GM21528 (cell line): ENCODE results near the gene NR4A1.
A peak's percentile ranks its signal among the peaks of the same experiment; 100 is the strongest.

ENCODE experiments used
- ATAC-seq: cut with Tn5 transposase; IDR thresholded peaks from one replicate; pipeline ENCODE4 v1.9.1; 2021; ENCODE audit warnings: mild to moderate bottlenecking, moderate library complexity; ENCODE audit not compliant: unreplicated experiment, low FRiP score

NR4A1 gene

DNA sequence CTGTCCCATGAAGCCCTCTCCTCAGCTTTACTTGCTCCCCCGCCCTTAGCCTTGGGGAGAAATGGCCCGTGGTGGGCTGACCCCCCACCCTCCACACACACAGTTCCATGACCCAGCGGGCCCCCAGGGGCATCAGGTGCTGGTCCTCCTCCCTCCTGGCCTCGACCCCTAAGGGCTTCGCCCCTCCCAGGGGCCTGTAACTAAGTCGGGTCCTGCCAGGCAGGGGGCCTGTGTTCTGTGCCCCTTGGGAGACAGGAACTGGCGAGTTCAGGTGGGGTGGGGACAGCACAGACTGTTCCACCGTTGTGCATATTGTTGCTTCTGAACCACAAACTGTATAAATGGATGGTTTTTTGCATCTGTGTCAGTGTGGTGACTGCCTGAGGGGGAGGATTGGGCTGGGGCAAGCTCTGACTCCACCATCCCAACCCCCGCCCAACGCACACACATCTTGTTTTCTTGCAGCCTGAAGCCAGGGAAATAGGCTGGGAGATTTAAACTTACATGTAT, 35.7 kb upstream of the NR4A1 start:
- no peak for ATAC-seq

DNA sequence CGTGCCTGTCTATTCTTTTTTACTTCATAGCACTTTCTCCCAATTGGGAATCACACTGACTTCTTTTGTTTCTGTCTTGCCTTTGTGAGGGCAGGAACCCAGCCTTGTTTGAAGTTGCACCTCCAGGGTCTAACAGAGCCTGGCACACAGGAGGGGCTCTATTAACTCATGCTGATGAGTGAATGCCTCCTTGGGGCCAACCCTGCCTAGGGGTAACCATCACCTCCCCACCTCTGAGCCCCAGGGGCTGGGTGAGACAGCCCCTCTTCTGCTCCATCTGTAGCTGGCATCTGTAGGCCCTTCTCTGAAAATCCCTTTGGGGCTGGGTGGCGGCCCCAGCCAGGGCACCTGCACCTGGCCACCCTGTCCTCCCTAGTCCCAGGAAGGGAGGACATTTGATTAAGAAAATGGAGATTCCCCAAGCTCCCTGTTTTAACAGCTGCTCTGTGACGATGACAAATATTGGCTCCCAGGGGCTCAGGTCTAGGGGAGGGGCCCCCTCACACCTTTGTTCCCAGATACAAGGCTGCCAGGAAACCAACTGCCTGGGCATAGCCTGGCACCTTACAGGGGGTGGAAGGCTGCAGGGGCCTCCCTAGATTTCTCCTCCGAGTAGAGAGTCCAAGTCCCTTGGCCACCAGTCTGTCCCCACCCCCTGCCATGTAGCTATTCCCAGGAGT, 32.7 kb upstream of the NR4A1 start:
- no peak for ATAC-seq

DNA sequence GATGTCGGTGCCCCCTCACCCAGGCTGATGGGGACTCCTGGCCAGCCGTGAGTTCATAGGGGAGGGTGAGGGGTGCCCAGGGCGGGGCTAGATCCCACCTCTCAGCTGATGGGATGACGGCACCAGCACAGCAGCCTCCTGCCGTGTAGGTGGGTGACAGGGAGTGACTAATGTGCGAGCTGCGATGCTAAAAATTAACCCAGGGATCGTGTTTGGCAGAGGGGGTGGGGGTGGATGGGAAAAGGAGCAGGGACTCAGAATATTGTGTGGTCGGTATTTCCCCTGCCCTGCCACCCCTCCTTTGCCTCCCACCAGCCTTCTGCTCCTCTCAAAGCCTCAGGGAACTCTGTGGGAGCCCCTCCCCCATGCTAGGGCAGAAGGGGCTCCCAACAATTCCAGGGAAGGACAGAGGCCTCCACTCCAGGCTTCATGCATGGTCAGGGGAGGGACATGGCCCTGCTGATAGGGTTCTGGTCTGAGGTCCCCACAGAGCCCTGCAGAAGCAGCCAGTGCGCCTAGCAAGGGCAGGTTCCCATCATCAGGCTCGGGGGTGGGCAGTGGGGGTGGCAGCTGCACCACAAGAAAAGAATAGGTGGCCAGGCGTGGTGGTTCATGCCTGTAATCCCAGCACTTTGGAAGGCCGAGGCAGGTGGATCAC, 32.0 kb upstream of the NR4A1 start:
- ATAC-seq = no peak

DNA sequence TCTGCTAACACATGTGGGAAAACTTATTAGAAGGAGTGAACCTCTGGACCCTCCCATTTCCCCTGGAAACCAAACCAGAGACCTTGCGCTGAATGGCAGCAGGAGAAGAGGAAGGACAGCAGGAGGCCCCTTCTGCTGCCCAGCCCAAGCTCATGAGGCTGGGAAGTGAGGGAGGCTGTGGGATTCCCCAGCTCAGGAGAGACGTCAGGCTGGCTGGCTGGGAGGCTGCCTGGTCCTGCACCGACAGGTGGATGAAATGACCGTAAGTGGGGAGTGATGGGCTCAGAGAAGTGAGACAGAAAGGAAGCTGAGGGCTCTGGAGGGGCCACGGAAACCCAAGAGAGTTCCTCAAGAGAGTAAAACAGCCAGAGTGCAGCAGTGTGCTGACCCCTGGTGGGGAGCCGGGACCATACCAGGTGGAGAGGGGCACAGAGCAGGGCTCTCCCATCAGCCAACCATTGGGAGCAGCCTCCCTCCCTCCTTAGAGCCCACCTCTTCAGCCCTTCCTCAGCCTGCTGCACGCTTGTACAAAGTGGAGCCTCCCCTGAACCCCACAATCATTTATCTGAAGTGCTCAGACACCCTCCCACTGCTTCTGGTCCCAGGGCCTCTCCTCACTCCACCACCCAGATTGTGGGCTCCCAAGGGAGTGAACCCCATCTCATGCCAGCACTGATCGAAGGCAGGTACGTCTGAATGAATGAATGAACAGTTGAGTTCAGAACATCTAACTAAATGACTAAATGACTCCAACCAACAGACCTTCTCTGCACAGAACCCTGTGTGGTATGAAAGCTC, 30.5 kb upstream of the NR4A1 start:
- no peak for ATAC-seq

DNA sequence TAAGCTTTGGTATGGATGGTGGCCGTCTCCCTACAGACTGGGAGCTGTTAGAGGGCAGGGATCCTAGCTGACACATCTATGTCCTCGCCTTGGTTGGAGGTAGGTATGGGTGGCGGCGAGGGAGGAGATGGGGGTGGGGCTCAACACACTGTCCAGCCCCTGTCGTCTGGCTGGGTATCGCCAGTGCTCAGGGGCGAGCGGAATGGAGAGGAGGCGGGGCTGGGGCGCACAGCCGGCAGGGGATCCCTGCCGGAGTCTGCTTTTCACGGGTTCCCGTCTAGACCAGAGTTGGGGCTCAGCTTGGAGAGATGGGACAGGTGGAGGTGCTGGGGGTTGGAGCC, 28.4 kb upstream of the NR4A1 start:
- ATAC-seq = no peak

DNA sequence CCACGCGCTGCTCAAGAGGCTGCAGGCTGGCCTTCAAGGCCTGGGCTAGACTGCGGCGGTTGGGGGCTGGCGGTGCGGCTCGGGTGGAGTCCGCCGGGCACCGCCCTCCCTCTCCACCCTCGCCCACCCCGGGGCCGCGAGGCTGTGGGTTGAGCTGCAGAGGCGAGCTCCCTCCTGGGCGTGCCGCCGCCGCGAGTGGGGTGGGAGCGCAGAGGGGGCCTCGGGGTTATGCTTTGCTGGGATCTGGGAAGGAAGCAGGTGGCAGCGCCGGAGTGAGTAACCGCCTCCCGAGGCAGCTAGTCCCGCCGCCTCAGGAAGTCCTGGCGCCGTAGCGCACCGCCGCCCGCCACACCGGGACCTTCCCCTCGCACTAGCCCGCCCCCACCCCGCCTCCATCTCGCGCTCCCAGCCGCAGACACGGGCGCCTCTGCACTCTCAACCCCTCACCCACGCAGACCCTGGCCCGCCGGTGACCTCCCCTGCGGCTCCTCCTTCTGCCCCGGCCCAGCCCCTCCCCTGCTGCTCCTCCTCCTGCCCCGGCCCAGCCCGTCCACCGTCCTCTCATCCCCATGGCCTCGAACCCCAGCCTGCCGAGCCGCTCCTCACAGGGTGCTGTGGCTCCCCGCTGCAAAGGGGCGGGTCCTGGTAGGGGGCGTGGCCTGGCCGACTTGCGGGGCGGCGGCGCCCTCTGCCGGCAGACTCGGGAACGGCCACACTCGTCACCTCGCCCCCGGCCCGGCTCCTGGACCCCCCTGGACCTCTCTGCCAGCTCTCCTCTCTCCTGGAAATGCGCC, 27.9 kb upstream of the NR4A1 start:
- no peak for ATAC-seq

DNA sequence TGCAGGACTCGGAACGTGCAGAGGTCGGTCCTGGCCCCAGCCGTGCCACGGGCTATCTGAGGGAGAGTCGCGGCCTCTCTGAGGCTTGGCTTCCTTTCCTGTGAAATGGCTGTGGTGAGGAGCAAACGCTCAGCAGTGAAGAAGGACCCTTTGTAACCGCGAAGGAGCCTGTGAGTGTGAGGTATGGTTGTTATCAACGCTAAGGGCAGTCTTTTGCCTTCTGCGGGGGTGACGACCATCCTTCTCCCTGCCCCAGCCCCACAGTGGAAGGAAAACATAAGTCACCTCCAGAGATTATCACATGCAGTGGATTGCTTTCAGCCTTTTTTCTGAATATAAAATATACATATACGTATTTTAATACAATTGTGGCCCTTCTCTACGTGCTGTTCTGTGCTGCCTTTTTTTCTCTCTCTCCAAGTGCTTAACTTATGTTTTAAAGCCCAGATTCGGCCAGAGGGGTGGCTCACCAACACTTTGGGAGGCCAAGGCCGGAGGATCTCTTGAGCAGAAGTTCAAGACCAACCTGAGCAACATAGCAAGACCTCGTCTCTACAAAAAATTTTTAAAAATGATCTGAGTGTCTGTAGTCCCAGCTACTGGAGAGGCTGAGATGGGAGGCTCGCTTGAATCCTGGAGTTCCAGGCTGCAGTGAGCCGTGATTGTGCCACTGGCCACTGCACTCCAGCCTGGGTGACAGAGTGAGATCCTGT, 27.1 kb upstream of the NR4A1 start:
- no peak for ATAC-seq

DNA sequence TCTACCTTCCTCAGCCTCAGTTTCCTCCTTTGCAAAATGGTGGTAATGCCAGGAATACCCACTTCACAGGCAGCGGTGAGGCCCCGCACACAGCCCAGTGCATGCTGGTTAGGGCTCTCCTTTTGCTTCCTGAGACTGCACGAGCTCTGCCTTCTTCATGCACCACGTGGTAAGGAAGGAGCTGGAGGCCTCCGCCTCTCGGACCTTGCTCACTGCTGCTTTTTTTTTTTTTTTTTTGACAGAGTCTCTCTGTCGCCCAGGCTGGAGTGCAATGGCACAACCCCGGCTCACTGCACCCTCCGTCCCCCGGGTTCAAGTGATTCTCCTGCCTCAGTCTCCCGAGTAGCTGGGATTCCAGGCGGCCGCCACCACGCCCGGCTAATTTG, 26.4 kb upstream of the NR4A1 start:
- ATAC-seq = no peak

DNA sequence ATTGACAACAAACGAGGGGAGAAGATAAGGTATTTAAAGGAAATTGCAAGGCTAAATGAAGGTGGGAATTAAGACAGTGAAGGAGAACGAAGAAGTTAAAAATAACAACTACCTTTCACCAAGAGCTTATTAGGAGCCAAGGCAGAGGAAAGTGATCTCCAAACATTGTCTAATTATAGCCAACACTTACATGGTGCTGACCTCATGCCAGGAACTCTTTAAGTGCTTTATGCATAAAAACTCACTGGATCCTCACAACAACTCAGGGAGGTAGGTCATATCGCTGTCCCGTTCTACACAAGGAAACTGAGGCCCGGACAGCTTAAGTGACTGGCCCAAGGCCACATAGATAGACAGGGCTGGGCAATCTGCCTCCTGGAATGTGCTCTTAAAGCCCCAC, 25.0 kb upstream of the NR4A1 start:
- ATAC-seq = no peak

DNA sequence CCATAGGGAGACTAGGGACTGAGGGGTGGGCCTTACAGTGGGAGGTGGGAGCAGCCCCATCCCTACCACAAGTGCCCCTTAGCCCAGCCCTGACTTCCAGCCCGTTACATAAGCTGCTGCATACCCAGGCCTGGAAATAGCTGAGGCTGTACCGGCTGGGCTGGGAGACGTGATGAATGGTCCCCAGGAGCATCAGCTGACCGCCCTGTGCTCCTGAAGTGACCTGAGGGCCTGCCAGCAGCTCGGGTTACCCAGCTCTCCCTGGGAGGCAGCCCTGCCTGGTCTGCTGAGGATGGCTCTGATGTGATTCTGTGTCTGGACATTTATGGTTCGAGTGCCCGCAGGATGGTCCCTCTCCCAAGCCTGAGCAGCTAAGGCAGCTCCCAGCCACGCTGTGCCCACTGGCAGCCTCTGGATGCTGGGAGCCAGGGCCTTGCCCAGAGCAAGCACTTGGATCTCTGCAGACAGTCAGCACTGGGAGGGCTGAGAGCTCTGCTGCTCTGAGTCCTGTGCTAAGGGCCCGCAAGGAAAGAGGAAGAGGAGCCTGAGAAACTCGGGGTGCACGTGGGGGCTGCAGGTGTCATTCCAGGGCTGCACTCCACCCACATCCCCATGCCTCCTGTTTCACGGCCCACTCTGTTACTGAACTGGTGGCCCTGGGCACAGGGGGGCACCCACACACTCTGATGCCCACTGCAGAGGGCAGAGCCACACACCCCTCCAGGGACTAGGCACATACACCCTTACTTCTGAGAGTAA, 24.0 kb upstream of the NR4A1 start:
- ATAC-seq = no peak

DNA sequence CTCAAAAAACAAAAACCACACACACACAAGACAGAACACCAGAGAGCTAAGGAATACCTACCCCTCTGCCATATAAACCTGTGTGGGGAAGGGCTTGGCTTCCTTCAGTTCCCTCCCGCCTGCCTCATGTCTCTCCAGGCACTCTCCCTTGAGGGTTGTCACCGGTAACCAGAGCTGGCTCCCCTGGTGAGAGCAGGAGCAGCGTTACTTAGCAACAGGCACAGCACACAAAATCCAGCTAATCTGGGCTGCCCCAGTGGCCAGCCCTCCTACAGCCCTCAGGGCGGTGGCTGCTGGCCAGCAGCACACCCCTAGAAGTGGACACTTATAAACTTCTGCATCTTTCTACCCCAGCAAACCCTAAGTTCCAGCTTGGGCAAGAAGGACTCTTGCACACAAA, 21.6 kb upstream of the NR4A1 start:
- ATAC-seq = no peak

DNA sequence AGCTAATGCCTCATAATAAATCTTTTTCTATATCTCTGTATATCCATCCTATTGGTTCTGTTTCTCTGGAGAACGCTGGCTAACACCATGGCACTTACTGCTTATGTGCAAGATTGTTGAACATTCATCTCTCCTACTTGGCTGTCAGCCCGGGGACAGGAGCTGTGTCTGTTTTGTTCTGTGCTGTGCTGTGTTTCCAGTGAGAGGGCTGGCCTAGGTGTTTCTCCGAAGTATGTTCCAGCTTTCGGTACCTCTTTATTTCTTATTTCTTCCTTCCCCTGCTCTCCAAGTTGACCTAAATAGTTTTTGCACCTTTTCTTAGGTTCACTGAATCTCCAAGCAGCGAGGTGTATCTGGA, 18.8 kb upstream of the NR4A1 start:
- ATAC-seq = no peak

DNA sequence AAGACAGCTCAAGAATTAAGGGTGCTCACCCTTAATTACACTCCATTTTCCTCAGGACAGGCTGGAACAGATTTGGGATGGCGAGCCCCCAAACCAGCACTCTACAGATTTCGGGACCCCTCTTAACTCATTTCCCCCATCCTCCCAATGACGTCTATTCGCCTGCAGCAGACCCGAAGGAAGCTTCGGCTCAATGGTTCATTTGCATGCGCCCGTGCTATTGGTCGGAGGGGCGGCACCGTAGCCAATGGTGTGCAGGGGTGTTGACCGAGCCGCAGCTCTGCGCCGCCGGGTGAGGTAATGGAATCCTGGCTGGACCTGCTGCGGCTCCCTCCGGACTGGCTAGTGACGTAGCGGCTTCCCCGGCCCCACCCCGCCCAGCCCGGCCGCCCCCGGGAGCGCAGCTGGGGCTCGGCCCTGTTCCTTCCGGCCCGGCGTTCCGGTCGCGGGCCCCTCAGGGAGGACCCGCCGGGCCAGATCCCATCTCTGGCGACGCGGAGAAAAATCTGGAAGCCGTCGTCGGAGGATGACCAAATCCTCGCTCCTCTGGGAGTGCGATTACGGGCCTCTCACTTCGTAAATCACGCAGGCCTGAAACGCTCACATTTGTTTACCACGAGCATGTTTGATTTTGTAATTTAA, 18.3 kb upstream of the NR4A1 start:
- peak; percentile 91 for ATAC-seq

DNA sequence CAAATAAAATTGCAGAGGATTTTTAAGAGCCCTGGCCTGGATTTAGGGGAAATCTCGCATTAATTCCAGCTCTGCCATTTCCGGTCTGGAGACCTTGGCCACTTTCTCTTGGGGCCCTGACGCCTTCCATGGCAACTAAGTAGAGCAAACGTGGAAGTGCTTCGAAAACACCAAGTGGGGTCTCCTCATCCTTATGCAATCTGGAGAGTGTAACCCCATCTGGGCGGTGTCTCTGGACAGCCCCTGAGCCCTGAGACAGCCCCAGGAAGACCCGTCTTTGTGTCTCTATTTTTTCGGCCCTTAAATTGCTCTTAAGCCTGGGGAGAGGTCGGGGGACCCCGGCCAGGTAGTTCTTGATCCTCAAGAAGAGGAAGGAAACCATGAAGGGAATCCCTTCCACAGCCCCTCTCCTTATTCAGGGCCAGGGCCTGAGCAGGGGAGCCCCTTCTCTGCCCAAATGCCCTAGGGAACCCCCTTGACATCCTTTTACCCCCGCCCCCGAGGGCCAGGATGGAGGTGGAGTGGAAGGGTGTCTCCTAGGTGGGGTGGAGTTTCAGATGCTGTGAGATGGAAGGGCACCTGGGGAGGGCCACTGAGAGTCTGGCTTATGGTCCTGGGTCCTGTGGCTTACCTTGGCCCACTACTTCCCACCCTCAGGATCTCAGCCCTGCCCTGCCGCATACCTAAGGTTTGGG, 17.6 kb upstream of the NR4A1 start:
- no peak for ATAC-seq

DNA sequence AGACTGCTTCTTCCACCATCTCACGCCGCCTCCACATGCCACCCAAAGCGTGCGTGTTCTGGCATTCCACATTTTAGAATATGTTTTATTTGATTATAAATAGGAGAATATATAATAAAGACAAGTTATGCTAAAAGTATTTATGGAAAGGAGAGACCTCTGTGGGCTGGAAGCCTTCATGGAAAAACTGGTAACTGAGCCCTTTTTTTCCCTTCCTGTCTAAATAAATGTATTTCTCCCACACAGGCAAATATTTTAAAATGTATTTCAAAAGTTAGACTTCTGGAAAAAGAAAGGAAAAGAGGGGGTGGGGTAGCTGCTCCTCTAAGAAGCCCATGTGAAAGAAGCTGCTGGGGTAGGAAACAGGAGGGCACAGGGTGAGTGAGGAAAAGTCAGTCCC, 16.1 kb upstream of the NR4A1 start:
- ATAC-seq = no peak

DNA sequence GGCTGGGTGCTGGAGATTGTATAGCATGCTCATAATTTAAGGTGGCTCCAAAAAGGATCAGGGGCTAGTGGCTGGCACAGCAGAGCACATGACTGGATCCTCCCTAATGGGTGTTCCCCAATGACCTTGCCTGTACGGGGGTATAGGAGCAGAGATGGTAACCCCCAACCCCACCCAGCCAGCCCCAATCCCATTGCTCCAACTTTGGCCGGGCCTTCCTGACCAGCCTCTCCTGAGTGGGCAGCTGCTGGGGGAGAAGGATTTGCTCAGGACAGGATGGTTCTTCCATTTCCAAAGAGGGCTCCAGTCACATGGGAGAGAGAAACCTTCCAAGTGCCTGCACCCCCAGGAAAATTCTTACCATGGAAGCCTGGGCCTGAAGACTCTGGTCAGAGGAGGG, 15.3 kb upstream of the NR4A1 start:
- ATAC-seq = no peak

DNA sequence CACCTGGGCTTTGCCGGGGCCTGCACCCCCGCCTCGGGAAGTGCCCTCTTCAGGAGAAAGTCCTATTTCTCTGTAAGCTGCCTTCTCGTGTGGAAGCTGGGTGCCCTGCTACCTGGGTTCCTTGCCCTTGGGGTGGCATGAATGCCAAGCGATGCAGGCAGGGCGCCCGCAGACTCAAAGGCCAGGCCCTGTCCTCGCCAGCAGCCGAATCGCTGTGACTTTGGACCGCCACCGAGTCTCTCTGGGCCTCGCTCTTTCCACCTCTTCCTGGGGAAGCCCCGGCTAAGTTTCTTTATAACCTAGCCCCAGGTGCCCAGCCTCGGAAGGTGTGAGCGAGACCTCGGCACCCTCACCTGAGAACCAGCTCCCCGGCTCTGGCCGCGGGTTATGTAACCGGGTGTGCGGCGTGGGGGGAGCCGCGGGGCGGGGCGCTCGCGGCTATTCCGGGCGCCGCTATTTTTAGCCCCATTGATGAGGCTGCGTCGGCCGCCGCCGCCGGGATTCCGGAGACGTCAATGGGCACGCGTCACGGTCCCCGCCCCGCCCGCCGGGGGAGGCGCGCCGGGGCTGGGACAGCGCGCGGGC, 14.6 kb upstream of the NR4A1 start:
- peak; percentile 49 for ATAC-seq

DNA sequence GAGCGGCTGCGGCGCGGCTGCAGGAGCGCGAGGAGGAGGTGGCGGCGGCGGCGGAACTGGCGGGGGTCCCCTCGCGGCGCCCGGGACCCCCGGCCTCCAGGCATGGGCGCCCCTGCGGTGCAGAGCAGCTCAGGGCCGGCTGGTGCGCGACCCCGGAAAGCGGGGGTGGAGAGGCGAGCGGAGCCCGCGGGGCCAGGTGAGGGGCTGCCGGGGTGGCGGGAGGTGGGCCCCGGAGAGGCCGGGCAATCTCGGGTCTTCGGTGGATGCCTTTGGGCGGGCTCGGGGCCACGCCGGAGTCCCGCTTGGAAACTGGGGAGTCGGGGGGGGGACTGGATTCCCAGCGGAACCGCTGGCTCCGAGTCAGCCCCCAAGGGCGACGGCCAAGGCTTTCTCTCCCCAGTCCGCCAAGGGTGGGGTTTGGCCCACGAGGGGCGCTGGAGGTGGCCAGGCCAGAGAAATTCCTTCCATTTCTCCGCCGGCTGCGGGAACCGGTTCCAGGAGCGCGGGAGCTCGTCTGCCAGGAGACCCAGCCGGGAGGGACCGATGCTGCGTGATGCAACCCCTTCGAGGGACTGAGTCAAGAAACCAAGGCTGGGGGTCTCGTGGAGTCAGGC, 13.9 kb upstream of the NR4A1 start:
- ATAC-seq = no peak
